Transverse colon (tissue), 4 donors: ENCODE measurements around the gene FECH. TPM values are rescaled to one million over a fixed set of nuclear protein-coding genes. Genes with fewer than 3 reads are reported as not detected.

ENCODE experiments used
- DNase-seq: peaks from one replicate; pipeline ENCODE4 v3.0.0-alpha.2; 2019
- H3K27ac ChIP-seq, 4 donors: fragments of 200-600 bp; sonication (generic); 2 replicates each; pipeline ENCODE4 v1.5.1; 2016 to 2018; ENCODE audit warnings: inconsistent platforms in 4 of 4
- H3K27me3 ChIP-seq: fragments of 200-600 bp; sonication (generic); 2 replicates; pipeline ENCODE4 v1.5.1; 2017; ENCODE audit warnings: inconsistent platforms
- H3K36me3 ChIP-seq, 4 donors: fragments of 200-600 bp; sonication (generic); 2 replicates each; pipeline ENCODE4 v1.5.1; 2017 to 2019; ENCODE audit warnings: inconsistent platforms in 4 of 4
- H3K4me1 ChIP-seq, 4 donors: fragments of 200-600 bp; sonication (generic); 2 replicates each; pipeline ENCODE4 v1.5.1; 2017 to 2020; ENCODE audit warnings: inconsistent platforms in 4 of 4
- H3K4me3 ChIP-seq, 4 donors: fragments of 200-600 bp; sonication (generic); 1 replicate in 1 of 4; 2 replicates in 3 of 4; pipeline versions ENCODE4 v1.5.1 to v1.6.1; 2017 to 2019; ENCODE audit warnings: inconsistent platforms in 4 of 4
- H3K9me3 ChIP-seq, 2 donors: fragments of 200-600 bp; sonication (generic); 2 replicates each; pipeline ENCODE4 v1.5.1; 2017 to 2019; ENCODE audit warnings: inconsistent platforms in 2 of 2
- EP300 ChIP-seq: sonication (generic); formaldehyde crosslinking; IDR thresholded peaks from one replicate; pipeline ENCODE4 v1.6.1; 2017; ENCODE audit warnings: antibody characterized with exemption, low read depth
- POLR2A ChIP-seq: fragments of 450-650 bp; IDR thresholded peaks from one replicate; pipeline ENCODE4 v1.6.1; 2016; ENCODE audit warnings: antibody characterized with exemption, mild to moderate bottlenecking, moderate library complexity
- POLR2AphosphoS5 ChIP-seq, 3 donors: sonication (generic); formaldehyde crosslinking; IDR thresholded peaks; one replicate each; pipeline ENCODE4 v1.6.1; 2016; ENCODE audit warnings: antibody characterized with exemption in 3 of 3
- WGBS, 2 donors: methylation state at CpG; one replicate each; pipeline ENCODE4 v1.1.5; 2018; ENCODE audit warnings: low coverage in 1 of 2; 5-methylcytosine and 5-hydroxymethylcytosine counted together
- in situ Hi-C, 4 donors: fragments of 200-750 bp; cut with MboI; loops; one replicate each; pipeline versions ENCODE4 v1.15.0 to v1.15.1; 2017; ENCODE audit warnings: low sequenced_read_pairs in 3 of 4, low pct_ligation_motif_present in 1 of 4, low pct_unique_long_range_greater_than_20kb in 1 of 4
- intact Hi-C: fragments of 100-400 bp; cut with DNase I; formaldehyde crosslinking; loops from one replicate; pipeline ENCODE4 v1.15.1; 2023; ENCODE audit warnings: low total_unique reads
- total RNA-seq, 4 donors: library from RNA; depleted of rRNA; stranded (reverse); fragments of >200 nt; gene quantifications; one replicate each; pipeline ENCODE4 v1.1.0, GENCODE V29; 2016
- TF ChIP-seq, protein P1 (sequence below), 5 experiments: fragments of 200-600 bp in 3 of 5; fragments of 450-650 bp in 2 of 5; sonication (generic) in 3 of 5; IDR thresholded peaks; 1 replicate in 2 of 5; 2 replicates in 3 of 5; pipeline ENCODE4 v1.5.1; 2016 to 2017; ENCODE audit warnings: antibody characterized with exemption in 5 of 5, inconsistent platforms in 3 of 5, mild to moderate bottlenecking in 2 of 5, moderate library complexity in 1 of 5

Gene FECH
- total RNA-seq, 4 donors from 2014 or later = 9.6 to 36.0 (median 28.3) TPM

DNA sequence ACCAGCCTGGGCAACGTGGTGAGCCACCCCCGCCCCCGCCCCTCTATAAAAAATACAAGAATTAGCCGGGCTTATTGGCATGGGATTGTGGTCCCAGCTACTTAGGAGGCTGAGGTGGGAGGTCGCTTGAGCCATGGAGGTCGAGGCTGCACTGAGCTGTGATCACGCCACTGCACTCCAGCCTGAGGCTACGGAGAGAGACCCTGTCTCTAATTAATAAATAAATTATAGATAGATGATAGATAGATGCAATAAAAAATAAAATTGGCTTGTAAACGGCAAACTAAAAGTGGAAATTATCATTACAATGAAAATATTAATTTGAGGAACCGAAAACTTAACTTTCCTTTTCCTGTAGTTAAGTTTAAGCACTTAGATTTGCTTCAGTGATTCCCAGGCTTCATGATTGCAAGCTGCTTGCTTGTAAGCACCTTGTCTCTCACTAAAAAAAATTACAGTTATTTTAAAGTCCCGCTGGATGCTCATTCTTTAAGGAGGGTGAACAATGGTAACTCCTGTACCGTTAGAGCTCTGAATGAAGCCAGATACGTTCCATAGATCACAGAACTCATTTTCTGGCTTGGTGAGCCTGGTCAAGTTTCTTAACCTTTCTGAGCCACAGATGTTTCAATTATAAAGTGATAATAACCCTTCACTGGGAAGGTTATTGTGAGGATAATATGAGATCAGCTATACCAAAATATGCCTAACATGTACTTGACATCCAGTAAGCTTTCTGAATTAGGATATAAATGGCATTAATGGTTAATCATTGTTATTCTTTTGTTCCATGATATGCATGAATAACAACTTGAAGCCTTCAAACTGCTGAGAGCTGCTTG, 44.5 kb upstream of the FECH start:
- Histone ChIP-seq H3K4me1 (peaks cover 0 to 26% (median 7%) of the 10 kb centered on the region in 4 donors), H3K4me3 (peak overlapping the region; percentile 50 to 70 (median 61)), H3K27ac (peak overlapping the region; percentile 79 to 88 (median 85)), H3K36me3 (no peaks in the 10 kb centered on the region), H3K27me3 (no peaks in the 10 kb centered on the region), H3K9me3 (no peaks in the 10 kb centered on the region)
- intact Hi-C loops = no loop called here
- TF ChIP-seq EP300 = no peak
- no peak for TF ChIP-seq POLR2A
- TF ChIP-seq, protein P1, sequence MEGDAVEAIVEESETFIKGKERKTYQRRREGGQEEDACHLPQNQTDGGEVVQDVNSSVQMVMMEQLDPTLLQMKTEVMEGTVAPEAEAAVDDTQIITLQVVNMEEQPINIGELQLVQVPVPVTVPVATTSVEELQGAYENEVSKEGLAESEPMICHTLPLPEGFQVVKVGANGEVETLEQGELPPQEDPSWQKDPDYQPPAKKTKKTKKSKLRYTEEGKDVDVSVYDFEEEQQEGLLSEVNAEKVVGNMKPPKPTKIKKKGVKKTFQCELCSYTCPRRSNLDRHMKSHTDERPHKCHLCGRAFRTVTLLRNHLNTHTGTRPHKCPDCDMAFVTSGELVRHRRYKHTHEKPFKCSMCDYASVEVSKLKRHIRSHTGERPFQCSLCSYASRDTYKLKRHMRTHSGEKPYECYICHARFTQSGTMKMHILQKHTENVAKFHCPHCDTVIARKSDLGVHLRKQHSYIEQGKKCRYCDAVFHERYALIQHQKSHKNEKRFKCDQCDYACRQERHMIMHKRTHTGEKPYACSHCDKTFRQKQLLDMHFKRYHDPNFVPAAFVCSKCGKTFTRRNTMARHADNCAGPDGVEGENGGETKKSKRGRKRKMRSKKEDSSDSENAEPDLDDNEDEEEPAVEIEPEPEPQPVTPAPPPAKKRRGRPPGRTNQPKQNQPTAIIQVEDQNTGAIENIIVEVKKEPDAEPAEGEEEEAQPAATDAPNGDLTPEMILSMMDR (IDR thresholded peaks at IDR 0.05) = no peak
- no peak for TF ChIP-seq POLR2AphosphoS5 (IDR thresholded peaks at IDR 0.05)
- in situ Hi-C loops = loop anchor here in 1 of 4 donors (25.0 kb wide), 1 partner anchor 106 kb away; no protein-coding TSS in a partner anchor
- no peak for DNase-seq
- whole genome bisulfite sequencing, 2 donors = 44 to 70% methylated on average over 7 to 13 of the region's 13 CpGs

DNA sequence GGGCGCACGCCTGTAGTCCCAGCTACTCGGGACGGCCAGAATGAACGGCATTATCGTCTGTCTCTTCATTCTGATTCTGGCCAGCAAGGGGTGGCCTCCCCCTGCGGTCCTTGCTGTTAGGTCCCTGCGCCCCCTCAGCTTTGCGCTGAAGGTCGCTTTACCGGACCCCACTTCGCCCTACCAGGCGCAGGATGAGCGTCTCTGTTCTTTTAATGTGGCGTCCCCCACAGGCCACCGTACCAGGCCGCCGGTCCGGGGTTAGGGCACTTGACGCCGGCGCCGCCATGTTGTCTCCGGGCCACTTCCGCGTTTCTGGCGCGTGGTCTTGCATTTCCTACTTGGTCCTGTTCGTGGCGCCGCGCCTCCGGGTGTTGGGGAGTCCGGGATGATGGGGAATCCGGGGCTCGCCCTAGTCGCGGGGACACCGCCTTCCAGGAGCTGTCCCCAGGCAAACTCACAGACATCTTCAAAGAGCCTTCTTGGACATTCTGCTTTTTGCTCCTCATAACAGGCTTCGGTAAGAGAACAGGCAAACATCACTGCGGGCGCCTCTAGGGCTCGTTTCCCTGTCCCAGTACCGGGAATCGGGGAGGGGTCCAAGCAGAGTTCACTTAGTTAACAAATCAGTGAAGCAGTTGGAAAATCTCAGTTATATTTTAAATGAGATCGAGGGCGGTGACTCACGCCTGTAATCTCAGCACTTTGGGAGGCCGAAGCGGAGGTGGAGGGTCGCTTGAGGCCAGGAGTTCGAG, 43.7 kb upstream of the FECH start:
- in situ Hi-C loops = loop anchor here in 1 of 4 donors (25.0 kb wide), 1 partner anchor 107 kb away; no protein-coding TSS in a partner anchor

DNA sequence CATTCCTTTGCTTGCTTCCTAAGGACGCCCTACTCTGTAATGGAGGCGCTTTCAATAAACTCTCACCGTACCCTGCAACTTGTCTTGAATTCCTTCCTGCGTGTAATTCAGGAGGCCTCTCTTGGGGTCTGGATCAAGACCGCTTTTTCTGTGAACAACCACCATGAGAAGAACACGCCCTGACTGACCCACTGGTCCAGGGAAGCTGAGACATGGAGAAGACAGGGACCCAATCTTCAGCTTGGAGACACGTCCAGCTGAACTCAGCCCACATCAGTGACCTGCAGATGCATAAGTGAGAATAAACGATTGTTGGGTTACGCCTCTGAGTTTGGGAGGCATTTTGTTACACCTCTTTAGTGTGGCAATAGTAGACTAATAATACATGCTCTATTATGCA, 42.9 kb upstream of the FECH start:
- Histone ChIP-seq H3K27me3 (no peaks in the 10 kb centered on the region), H3K27ac (peak overlapping the region in 1 of 4 donors; percentile 86), H3K4me3 (peak overlapping the region in 2 of 4 donors; percentile 50 to 64), H3K36me3 (no peaks in the 10 kb centered on the region), H3K9me3 (no peaks in the 10 kb centered on the region), H3K4me1 (peaks cover 0 to 20% (median 7%) of the 10 kb centered on the region in 4 donors)
- intact Hi-C loops = no loop called here
- TF ChIP-seq POLR2AphosphoS5 (IDR thresholded peaks at IDR 0.05) (no peak), EP300 (no peak), POLR2A (no peak)
- TF ChIP-seq, protein P1 (IDR thresholded peaks at IDR 0.05) = no peak
- DNase-seq = no peak
- WGBS, 2 donors = 93 to 100% methylated on average over 3 to 9 of the region's 9 CpGs
- in situ Hi-C loops = loop anchor here in 1 of 4 donors (10.0 to 25.0 kb wide), 2 partner anchors 108 to 415 kb away; partner anchors contain the start of gene NEDD4L

More for the DNA sequence above, 43.7 kb upstream of the FECH start:
- WGBS, 2 donors = 0 to 3% methylated on average over 5 to 45 of the region's 52 CpGs
- no peaks in the 10 kb centered on the region for H3K9me3 ChIP-seq
- peak; percentile 98 for DNase-seq
- H3K4me3 ChIP-seq = peak overlapping the region; percentile 50 to 70 (median 61)
- no peaks in the 10 kb centered on the region for H3K36me3 ChIP-seq
- intact Hi-C loops = no loop called here
- H3K27ac ChIP-seq = peak overlapping the region; percentile 79 to 88 (median 85)
- H3K4me1 ChIP-seq = peaks cover 0 to 25% (median 7%) of the 10 kb centered on the region in 4 donors
- H3K27me3 ChIP-seq = no peaks in the 10 kb centered on the region
- TF ChIP-seq EP300 = no peak
- TF ChIP-seq POLR2AphosphoS5 (IDR thresholded peaks at IDR 0.05) = peak; percentile 67 to 84 (median 75)
- no peak for TF ChIP-seq POLR2A
- TF ChIP-seq, protein P1 (IDR thresholded peaks at IDR 0.05) = peak; percentile 59 to 82 (median 74)

DNA sequence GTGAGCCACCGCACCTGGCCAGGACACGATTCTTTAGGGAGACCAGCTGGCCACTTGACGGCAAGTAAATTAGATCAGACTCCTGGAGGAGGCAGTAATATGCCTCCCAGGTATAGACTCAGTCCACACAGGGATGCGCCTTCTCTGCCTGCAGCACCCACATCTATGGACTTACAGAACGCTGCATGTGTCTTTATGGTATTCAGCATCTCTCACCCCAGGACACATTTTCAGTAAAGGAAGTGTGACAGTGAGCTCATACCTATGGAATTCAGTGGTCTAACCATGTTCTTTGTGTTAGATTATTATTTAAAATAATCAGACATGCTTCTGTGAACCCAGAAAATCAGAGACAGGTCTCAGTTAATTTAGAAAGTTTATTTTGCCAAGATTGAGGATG, 41.0 kb upstream of the FECH start:
- intact Hi-C loops = no loop called here
- no peaks in the 10 kb centered on the region for H3K9me3 ChIP-seq
- no peak for DNase-seq
- H3K27ac ChIP-seq = no peak overlapping the region
- H3K4me3 ChIP-seq = no peak overlapping the region
- H3K4me1 ChIP-seq = peaks cover 3 to 24% (median 7%) of the 10 kb centered on the region in 4 donors
- in situ Hi-C loops = loop anchor here in 1 of 4 donors (10.0 to 25.0 kb wide), 2 partner anchors 110 to 417 kb away; partner anchors contain the start of gene NEDD4L
- 89% methylated on average over 5 of the region's 5 CpGs; no CpG with 5 or more reads in 1 of the 2 donors for WGBS, 2 donors
- H3K36me3 ChIP-seq = no peaks in the 10 kb centered on the region
- H3K27me3 ChIP-seq = no peaks in the 10 kb centered on the region
- TF ChIP-seq, protein P1 (IDR thresholded peaks at IDR 0.05) = no peak
- TF ChIP-seq POLR2A (no peak), EP300 (no peak), POLR2AphosphoS5 (IDR thresholded peaks at IDR 0.05) (no peak)
